IPS-NIHi7 (cell line): ENCODE results near the gene CYTH1.
A peak's percentile ranks its signal among the peaks of the same experiment; 100 is the strongest.

Experiments used
- DNase-seq: peaks from one replicate; pipeline ENCODE4 v3.0.0; 2012; ENCODE audit warnings: mixed read lengths; ENCODE audit errors: extremely low spot score

The CYTH1 gene

DNA sequence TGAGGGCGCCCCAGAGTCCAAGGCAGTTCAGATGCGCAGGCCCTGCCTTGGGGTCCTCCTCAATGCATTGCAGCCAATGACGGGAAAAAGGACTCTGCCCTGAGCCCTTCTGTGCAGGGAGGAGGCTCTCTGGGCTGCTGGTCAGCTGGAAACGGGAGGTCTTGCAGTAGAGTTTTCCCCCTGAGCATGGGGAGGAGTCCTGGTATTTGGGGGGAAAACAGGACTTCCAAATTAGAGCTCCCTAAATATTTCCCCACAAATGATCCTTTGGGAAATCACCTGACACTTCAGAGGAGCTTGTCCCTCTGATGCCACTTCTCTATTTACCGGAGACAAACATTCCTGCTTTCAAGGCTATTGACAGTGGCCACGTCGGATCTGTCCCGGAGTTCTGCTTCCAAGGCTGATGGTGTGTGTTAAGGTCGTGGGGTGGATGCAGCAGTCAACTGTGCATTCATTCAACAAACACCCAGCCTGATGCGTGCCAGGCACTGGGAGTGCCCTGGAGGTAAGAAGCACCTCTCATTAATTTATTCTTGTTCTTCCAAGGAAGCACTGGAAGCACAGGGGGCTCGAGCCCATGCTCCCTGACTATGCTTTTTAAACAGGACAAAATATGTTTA lies 131.9 kb downstream of the CYTH1 start:
- DNase-seq, result no peak

GRCh38 chr17:78648293-78648692 lies 133.8 kb downstream of the CYTH1 start:
- DNase-seq, result no peak

- DNase-seq, result no peak
These were observed 135.0 kb downstream of the CYTH1 start for GRCh38 chr17:78647032-78647431.

- DNase-seq, result peak; percentile 64
These were observed 136.4 kb downstream of the CYTH1 start for GRCh38 chr17:78645421-78646295.

DNA sequence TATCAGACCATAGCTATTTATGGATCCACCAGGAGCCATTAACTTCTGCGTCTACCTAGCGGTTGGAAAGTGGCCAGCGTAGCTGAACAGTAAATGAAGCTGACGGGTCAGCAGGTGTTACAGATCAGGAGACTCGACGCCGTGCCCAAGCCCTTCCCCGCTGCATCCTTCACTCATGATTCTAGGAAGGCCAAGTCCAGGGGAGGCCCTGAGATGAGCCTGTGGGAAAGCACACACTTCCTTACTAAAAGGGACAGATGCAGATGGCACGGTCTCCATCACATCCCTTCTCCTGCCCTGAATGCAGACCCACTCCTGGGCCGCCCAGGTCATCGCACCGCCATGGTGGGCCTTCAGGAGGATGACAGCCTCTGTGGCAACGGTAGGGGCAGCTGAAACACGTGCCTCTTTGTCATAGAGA lies 137.1 kb downstream of the CYTH1 start:
- no peak for DNase-seq

DNA sequence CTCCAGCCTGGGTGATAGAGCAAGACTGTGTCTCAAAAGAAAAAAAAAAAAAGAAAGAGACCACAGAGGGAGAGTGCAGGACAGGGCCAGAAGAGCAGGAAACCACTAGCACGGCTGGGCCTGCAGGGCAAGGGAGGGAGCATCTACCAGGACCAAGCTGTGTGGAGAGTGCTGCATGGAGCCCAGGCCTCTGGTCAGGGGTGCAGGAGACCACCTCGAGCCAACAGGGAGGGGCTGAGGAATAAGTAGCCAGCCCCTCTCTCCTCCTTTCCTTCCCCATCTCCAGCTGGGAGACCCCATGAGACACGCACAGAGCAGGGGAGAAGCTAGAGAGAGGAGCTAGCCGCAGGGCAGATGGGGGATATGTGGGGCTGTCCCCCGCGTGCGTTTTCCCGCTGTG lies 137.8 kb downstream of the CYTH1 start:
- DNase-seq, result no peak

DNA sequence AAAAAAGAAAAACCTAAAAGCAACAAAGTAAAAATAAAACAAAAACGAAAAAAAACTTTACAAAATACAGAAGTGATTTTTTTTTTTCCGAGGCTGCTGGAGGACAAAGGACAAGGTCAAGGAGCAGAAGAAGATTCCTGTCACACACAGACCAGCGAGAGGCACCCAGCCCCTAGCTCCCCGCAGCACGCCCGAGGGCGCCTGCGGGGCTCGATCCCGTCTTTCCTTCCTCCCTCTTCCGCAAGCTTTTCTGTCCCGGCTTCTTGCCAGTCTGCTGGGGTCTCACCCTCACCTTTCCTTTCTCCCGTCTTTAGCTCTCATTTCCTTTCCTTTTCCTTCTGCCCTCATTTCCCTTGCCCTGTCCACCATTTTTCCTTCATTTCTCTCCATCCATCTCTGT lies 138.7 kb downstream of the CYTH1 start:
- DNase-seq, result no peak

DNA sequence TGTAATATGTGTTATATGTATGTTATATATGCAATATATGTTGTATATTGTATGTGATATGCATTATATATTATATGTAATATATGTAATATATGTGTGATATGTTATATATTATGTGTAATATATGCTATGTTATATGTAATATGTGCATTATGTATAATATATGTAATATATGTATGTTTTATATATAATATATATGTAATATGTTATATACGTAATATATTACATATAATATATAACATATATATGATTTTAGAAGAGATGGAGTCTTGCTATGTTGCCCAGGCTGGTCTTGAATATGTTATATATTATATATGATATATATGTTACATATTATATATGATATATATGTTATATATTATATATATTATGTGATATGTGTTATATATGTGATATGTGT lies 139.4 kb downstream of the CYTH1 start:
- no peak for DNase-seq

- DNase-seq, result no peak
These were observed 140.4 kb downstream of the CYTH1 start for GRCh38 chr17:78641666-78642065.

DNA sequence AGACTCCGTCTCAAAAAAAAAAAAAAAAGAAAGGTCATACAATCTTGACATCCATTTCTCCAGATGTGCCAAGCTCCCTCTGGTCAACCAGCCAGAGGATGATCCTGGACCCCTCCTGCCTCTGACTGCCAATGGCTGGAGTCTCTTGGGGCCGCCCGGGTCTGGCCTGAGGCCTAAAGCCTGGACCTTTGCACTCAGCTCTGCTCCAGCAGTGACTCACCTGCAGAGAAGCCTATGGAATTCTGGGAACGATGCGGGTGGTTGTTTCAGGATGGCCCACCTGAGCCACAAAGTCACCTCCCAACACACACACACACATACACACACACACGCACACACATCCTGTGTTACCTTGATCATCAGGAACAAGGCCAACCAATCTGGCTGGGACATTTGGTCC lies 140.8 kb downstream of the CYTH1 start:
- no peak for DNase-seq

- DNase-seq, result no peak
These were observed 141.4 kb downstream of the CYTH1 start for GRCh38 chr17:78640700-78641099.

- no peak for DNase-seq
These were observed 144.2 kb downstream of the CYTH1 start for GRCh38 chr17:78637643-78638420.

DNA sequence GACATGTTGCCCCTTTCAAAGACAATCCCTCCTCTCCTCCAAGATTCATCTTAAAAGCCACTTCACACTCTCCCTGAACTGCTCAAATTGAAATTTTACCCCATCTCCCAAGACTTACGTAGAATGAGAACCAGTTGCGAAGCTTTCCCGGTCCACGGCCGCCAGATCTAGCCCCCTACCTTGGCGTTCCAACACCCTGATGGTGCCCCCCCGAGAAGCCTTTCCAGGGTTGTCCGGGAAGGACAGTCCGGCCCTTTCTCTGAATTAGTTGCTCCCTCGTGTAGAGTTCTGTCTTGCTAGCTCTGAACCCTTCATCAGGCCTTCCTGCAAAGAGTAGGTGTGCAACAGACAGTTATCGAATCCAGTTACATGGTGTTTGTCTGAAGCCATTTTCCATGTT lies 144.9 kb downstream of the CYTH1 start:
- DNase-seq, result no peak

DNA sequence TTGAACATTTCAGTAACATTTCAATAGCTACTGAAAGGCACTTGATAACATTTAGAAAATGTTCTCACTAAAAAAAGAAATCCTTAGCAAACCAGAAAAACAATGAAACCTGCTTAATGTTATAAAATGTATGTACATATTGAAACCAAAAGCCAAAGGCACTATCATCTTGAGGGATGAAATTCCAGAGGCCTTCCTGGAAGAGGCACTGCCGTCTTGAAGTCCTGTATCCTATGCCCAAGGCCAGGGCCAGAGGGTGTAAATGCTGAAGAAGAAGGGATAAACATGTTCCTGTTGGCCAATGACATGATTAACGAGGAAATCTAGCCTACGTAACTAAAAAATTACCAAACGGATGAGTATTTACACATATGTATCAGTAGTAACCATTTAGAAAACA lies 147.9 kb downstream of the CYTH1 start:
- DNase-seq, result no peak

- no peak for DNase-seq
These were observed 152.6 kb downstream of the CYTH1 start for GRCh38 chr17:78629436-78629995.

GRCh38 chr17:78628547-78629435 lies 153.3 kb downstream of the CYTH1 start:
- no peak for DNase-seq

DNA sequence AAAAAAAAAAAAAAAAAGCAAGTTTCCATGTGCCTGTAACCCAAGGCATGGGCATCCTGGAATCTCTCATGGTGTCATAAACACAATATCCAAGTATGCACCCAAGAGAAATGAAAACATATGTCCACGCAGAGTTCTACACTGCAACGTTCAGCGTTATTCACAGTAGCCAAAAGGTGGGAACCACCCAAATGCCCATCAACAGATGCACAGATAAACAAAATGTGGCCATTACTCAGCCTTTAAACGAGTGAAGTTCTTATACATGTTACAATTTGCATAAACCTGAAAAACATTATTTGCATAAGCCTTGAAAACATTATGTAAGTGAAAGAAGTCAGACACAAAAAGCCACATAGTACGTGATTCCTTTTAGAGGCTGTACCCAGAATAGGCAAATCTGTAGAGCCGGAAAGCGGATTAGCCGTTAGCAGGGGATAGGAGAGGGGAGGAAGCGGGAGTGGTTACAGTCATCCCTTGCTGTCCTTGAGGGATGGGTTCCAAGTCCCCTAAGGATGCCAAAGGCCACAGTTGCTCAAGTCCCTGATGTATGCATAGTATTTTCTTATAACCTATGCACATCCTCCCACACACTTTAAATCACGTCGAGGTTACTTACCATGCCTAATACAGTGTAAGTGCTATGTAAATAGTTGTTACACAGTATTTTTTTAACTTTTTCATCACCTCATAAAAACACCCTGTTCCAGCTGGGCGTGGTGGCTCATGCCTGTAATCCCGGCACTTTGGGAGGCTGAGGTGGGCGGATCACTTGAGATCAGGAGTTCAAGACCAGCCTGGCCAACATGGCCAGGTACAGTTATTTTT lies 157.5 kb downstream of the CYTH1 start:
- no peak for DNase-seq
